ENCODE data around the gene INSYN1. TPM values are rescaled to one million over a fixed set of nuclear protein-coding genes. Genes with fewer than 3 reads are reported as not detected.

The INSYN1 gene
- total RNA-seq, 4 donors from 2014 or later = 0.95 to 3.7 (median 3.1) TPM

DNA sequence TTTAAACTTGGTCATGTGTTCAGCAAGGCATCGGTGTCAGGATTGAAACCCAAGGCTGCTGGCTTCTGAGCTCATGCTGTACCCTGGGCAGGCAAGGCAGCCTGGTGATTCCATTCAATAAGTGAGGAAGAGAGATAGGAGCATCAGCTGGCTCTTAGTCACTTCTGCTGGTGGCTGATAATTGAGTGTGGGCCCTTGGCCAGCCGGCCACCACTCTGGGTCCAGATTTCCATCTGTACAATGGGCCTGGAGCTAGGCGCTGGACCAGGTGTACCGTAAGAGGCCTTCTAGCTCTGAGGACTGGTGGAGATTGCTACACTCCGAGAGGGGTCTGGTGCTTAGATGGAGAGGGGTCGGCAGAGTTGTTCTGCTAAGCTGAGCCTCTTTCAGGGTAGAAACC, 64.7 kb downstream of the INSYN1 start:
- peak; percentile 21 for DNase-seq (ENCODE audit: low spot score)
- TF ChIP-seq, protein P1, sequence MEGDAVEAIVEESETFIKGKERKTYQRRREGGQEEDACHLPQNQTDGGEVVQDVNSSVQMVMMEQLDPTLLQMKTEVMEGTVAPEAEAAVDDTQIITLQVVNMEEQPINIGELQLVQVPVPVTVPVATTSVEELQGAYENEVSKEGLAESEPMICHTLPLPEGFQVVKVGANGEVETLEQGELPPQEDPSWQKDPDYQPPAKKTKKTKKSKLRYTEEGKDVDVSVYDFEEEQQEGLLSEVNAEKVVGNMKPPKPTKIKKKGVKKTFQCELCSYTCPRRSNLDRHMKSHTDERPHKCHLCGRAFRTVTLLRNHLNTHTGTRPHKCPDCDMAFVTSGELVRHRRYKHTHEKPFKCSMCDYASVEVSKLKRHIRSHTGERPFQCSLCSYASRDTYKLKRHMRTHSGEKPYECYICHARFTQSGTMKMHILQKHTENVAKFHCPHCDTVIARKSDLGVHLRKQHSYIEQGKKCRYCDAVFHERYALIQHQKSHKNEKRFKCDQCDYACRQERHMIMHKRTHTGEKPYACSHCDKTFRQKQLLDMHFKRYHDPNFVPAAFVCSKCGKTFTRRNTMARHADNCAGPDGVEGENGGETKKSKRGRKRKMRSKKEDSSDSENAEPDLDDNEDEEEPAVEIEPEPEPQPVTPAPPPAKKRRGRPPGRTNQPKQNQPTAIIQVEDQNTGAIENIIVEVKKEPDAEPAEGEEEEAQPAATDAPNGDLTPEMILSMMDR (IDR thresholded peaks at IDR 0.05) = no peak
- ATAC-seq (ENCODE audit: low FRiP score) = no peak

GRCh38 chr15:73687351-73687750, 65.8 kb downstream of the INSYN1 start:
- no peak for DNase-seq (ENCODE audit: low spot score)
- TF ChIP-seq, protein P1 (IDR thresholded peaks at IDR 0.05) = no peak
- ATAC-seq (ENCODE audit: low FRiP score) = no peak

DNA sequence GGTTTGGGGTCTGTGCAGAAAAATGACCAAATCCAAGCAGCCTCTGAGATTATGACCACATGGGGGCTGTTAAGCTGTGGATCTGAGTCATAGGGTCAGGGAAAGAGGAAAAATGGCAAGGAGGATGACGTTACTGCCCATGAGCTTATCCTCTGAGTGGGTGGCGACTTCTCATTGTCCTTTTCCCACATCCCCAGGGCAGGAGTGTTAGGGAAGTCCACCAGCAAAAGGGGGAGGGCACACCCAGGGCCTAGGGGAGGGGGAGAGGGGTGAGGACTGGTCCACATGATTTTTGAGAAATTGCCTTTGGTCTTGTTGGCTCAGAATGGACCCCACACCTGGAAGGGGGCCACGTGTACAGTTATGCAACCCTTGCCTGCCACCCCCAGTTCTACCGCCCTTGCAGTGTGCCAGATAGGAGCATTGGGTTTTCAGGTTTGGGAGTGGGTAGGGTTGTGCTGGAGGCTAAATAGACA, 66.3 kb downstream of the INSYN1 start:
- ATAC-seq (ENCODE audit: low FRiP score) (peak; percentile 35), DNase-seq (ENCODE audit: low spot score) (peak; percentile 41)
- TF ChIP-seq, protein P1 (IDR thresholded peaks at IDR 0.05) = no peak

DNA sequence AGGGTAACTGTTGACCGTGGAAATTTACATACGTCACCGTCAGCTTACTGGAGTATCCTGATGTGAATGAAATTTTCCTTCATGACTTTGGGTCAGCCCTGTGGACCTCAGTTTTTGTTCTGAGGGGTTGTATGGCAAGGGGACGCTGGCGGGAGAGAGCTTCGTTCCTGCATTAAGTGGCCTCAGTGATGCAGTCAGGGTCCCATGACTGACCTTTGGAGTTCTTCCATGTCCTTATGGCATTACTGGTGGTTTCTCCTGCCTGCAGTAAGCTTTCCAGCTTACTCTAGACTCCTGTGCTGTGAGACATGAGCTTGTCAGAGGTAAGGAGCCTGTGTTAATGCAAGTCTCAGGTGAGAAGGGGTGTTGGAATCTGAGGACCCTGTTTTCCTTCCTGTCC, 67.2 kb downstream of the INSYN1 start:
- ATAC-seq (ENCODE audit: low FRiP score) = no peak
- TF ChIP-seq, protein P1 (IDR thresholded peaks at IDR 0.05) = no peak
- DNase-seq (ENCODE audit: low spot score) = peak; percentile 3

Other genes starting within 250 kb of the INSYN1 start
- gene NPTN, start 120.0 kb downstream of the INSYN1 start, total RNA-seq = 10 to 100 TPM; 66.6 to 94.3 (median 88.8) TPM
- gene CD276, start 69.0 kb downstream of the INSYN1 start, total RNA-seq = 100 to 1,000 TPM in 1 of 4 donors, 10 to 100 TPM in 3; 23.2 to 103 (median 39.3) TPM
- gene TBC1D21, start 120.2 kb upstream of the INSYN1 start, total RNA-seq = not detected
- 10 to 100 TPM in 1 of 4 donors, 1 to 10 TPM in 3; 6.2 to 12.9 (median 8.6) TPM for gene LOXL1, start 173.1 kb upstream of the INSYN1 start, total RNA-seq
- 10 to 100 TPM in 3 of 4 donors, 1 to 10 TPM in 1; 9.8 to 24.0 (median 15.9) TPM for gene STOML1, start 238.9 kb upstream of the INSYN1 start, total RNA-seq
- 100 to 1,000 TPM in 2 of 4 donors, 10 to 100 TPM in 2; 39.3 to 172 (median 86.5) TPM for gene PML, start 241.4 kb upstream of the INSYN1 start, total RNA-seq

All from omental fat pad (tissue), 4 donors.